Measurements from ENCODE around the gene ALK.

The ALK gene

GRCh38 chr2:29308366-29308765 lies 613.0 kb downstream of the ALK start:
- no peak for DNase-seq

GRCh38 chr2:29307519-29307918 lies 613.9 kb downstream of the ALK start:
- no peak for DNase-seq

GRCh38 chr2:29305762-29306161 lies 615.6 kb downstream of the ALK start:
- DNase-seq, result no peak

GRCh38 chr2:29304399-29305060 lies 616.9 kb downstream of the ALK start:
- no peak for DNase-seq

- no peak for DNase-seq
Measured at GRCh38 chr2:29296585-29296984, 624.8 kb downstream of the ALK start.

GRCh38 chr2:29295845-29296244 lies 625.5 kb downstream of the ALK start:
- peak in 1 of 2 donors; percentile 5 for DNase-seq

GRCh38 chr2:29293830-29294438 lies 627.5 kb downstream of the ALK start:
- DNase-seq, result no peak

- DNase-seq, result no peak
Measured at GRCh38 chr2:29290293-29291047, 630.9 kb downstream of the ALK start.

GRCh38 chr2:29284671-29285070 lies 636.7 kb downstream of the ALK start:
- no peak for DNase-seq

- DNase-seq, result no peak
Measured at GRCh38 chr2:29281916-29282247, 639.5 kb downstream of the ALK start.

GRCh38 chr2:29281086-29281915 lies 640.1 kb downstream of the ALK start:
- no peak for DNase-seq

- no peak for DNase-seq
Measured at GRCh38 chr2:29278966-29279365, 642.4 kb downstream of the ALK start.

- DNase-seq, result no peak
Measured at GRCh38 chr2:29276151-29276550, 645.2 kb downstream of the ALK start.

GRCh38 chr2:29275186-29275585 lies 646.2 kb downstream of the ALK start:
- DNase-seq, result no peak

GRCh38 chr2:29273685-29274611 lies 647.4 kb downstream of the ALK start:
- no peak for DNase-seq

GRCh38 chr2:29273004-29273684 lies 648.2 kb downstream of the ALK start:
- no peak for DNase-seq

GRCh38 chr2:29272311-29272710 lies 649.1 kb downstream of the ALK start:
- no peak for DNase-seq

GRCh38 chr2:29270701-29271121 lies 650.7 kb downstream of the ALK start:
- DNase-seq, result no peak

GRCh38 chr2:29269765-29270109 lies 651.6 kb downstream of the ALK start:
- no peak for DNase-seq

GRCh38 chr2:29269095-29269764 lies 652.2 kb downstream of the ALK start:
- no peak for DNase-seq

- no peak for DNase-seq
Measured at GRCh38 chr2:29267720-29268119, 653.7 kb downstream of the ALK start.
